Lung (tissue), 12 donors: Measurements from ENCODE around the gene STATH. TPM values are rescaled to one million over a fixed set of nuclear protein-coding genes. Genes with fewer than 3 reads are reported as not detected.

Experiments
- ATAC-seq: fragments of 200-7000 bp; cut with Tn5 transposase; one replicate; pipeline ENCODE4 v1.9.1; 2020; ENCODE audit warnings: moderate number of reproducible peaks; ENCODE audit not compliant: insufficient read depth, low FRiP score
- DNase-seq, 3 donors: peaks; one replicate each; pipeline ENCODE4 v3.0.0-alpha.2; 2013 to 2017
- H3K27ac ChIP-seq, 2 donors: one replicate each; pipeline ENCODE4 v1.5.1; 2013; ENCODE audit warnings: mild to moderate bottlenecking in 2 of 2, moderate library complexity in 2 of 2, control low read depth in 1 of 2, inconsistent platforms in 1 of 2, low read depth in 1 of 2, low read length in 1 of 2
- H3K27me3 ChIP-seq, 3 donors: one replicate each; pipeline ENCODE4 v1.5.1; 2013; ENCODE audit warnings: low read length in 2 of 3; ENCODE audit not compliant: control insufficient read depth in 3 of 3, insufficient read depth in 3 of 3
- H3K36me3 ChIP-seq, 4 donors: one replicate each; pipeline ENCODE4 v1.5.1; 2013; ENCODE audit warnings: low read length in 4 of 4, mild to moderate bottlenecking in 1 of 4, moderate library complexity in 1 of 4; ENCODE audit not compliant: control insufficient read depth in 4 of 4, insufficient read depth in 4 of 4
- H3K4me1 ChIP-seq, 5 donors: one replicate each; pipeline ENCODE4 v1.5.1; 2013; ENCODE audit warnings: low read length in 5 of 5, mild to moderate bottlenecking in 2 of 5, moderate library complexity in 1 of 5; ENCODE audit not compliant: control insufficient read depth in 5 of 5, insufficient read depth in 5 of 5
- H3K4me3 ChIP-seq: one replicate; pipeline ENCODE4 v1.5.1; 2013; ENCODE audit warnings: mild to moderate bottlenecking, control low read depth, moderate library complexity
- H3K9ac ChIP-seq, 2 donors: one replicate each; pipeline ENCODE4 v1.5.1; 2013; ENCODE audit warnings: low read length in 2 of 2, control low read depth in 1 of 2; ENCODE audit not compliant: insufficient read depth in 1 of 2
- H3K9me3 ChIP-seq, 4 donors: one replicate each; pipeline ENCODE4 v1.5.1; 2013; ENCODE audit warnings: low read length in 3 of 4, mild to moderate bottlenecking in 1 of 4, moderate library complexity in 1 of 4; ENCODE audit not compliant: control insufficient read depth in 4 of 4, insufficient read depth in 3 of 4
- CTCF ChIP-seq: IDR thresholded peaks from 2 replicates; pipeline ENCODE4 v1.5.1; 2012; ENCODE audit warnings: mild to moderate bottlenecking; ENCODE audit errors: control extremely low read depth, extremely low read depth
- WGBS, 2 donors: extraction: QIAGEN DNeasy Blood & Tissue Kit; methylation state at CpG; one replicate each; pipeline ENCODE4 v1.1.7; 2013; 5-methylcytosine and 5-hydroxymethylcytosine counted together
- polyA plus RNA-seq, 2 donors: library from polyadenylated mRNA; stranded (reverse); fragments of 200-250 nt; gene quantifications; one replicate each; pipeline ENCODE4 v1.2.1, GENCODE V29; 2013
- total RNA-seq, 2 donors: library from RNA; depleted of rRNA in 1 of 2; stranded (reverse); fragments of >200 nt in 1 of 2; gene quantifications; one replicate each; pipeline ENCODE4 v1.2.1, GENCODE V29; 2014 to 2021
- donor health status: control.
- donor health status: control.
- donor health status: Bipolar disorder and iron deficiency.
- donor health status: healthy.
- donor health status: DM: yes; HTN: yes; CAD: no.

STATH gene
- total and polyA plus RNA-seq, 4 donors: not detected

- WGBS, 2 donors: 86 to 92% methylated on average over 1 of the region's 1 CpG
- no peak overlapping the region for H3K9ac ChIP-seq
- no peaks in the 10 kb centered on the region for H3K36me3 ChIP-seq
- no peak for TF ChIP-seq CTCF
- no peak overlapping the region for H3K4me3 ChIP-seq
- no peaks in the 10 kb centered on the region for H3K27me3 ChIP-seq
- H3K9me3 ChIP-seq: no peaks in the 10 kb centered on the region
- ATAC-seq: no peak
- no peak for DNase-seq
- no peak overlapping the region for H3K27ac ChIP-seq
- peaks cover 0 to 11% (median 2%) of the 10 kb centered on the region in 5 donors for H3K4me1 ChIP-seq
These were observed 9.1 kb upstream of the STATH start for GRCh38 chr4:69986663-69987062.

GRCh38 chr4:69991016-69991415 is 4.8 kb upstream of the STATH start:
- no peak for ATAC-seq
- no peak overlapping the region for H3K27ac ChIP-seq
- H3K9me3 ChIP-seq: no peaks in the 10 kb centered on the region
- DNase-seq: no peak
- no peak for TF ChIP-seq CTCF
- H3K9ac ChIP-seq: no peak overlapping the region
- H3K4me3 ChIP-seq: no peak overlapping the region
- H3K4me1 ChIP-seq: no peaks in the 10 kb centered on the region
- H3K36me3 ChIP-seq: no peaks in the 10 kb centered on the region
- no peaks in the 10 kb centered on the region for H3K27me3 ChIP-seq
- 74 to 86% methylated on average over 4 of the region's 4 CpGs for WGBS, 2 donors

GRCh38 chr4:69994782-69995181 is 984 bp upstream of the STATH start:
- Histone ChIP-seq H3K9me3 (no peaks in the 10 kb centered on the region), H3K4me1 (no peaks in the 10 kb centered on the region), H3K27ac (no peak overlapping the region), H3K4me3 (no peak overlapping the region), H3K27me3 (no peaks in the 10 kb centered on the region), H3K9ac (no peak overlapping the region), H3K36me3 (no peaks in the 10 kb centered on the region)
- WGBS, 2 donors: 86% methylated on average over 5 of the region's 5 CpGs
- no peak for DNase-seq
- TF ChIP-seq CTCF: no peak
- no peak for ATAC-seq

- H3K9ac ChIP-seq: no peak overlapping the region
- H3K4me1 ChIP-seq: no peaks in the 10 kb centered on the region
- WGBS, 2 donors: 89 to 92% methylated on average over 3 of the region's 3 CpGs
- no peak overlapping the region for H3K27ac ChIP-seq
- no peak for TF ChIP-seq CTCF
- ATAC-seq (no peak), DNase-seq (no peak)
- no peak overlapping the region for H3K4me3 ChIP-seq
- no peaks in the 10 kb centered on the region for H3K27me3 ChIP-seq
- H3K9me3 ChIP-seq: no peaks in the 10 kb centered on the region
- H3K36me3 ChIP-seq: no peaks in the 10 kb centered on the region
These were observed 3.7 kb downstream of the STATH start for GRCh38 chr4:69999420-69999819.
